Ishikawa (cell line): ENCODE measurements around the gene FGF18.

Experiments
- CEBPB ChIP-seq: IDR thresholded peaks from 2 replicates; pipeline ENCODE4 v1.6.1; 2012
- CREB1 ChIP-seq: IDR thresholded peaks from 2 replicates; pipeline ENCODE4 v1.6.1; 2012; ENCODE audit warnings: low read depth
- EGR1 ChIP-seq: IDR thresholded peaks from 2 replicates; pipeline ENCODE4 v1.6.1; 2012
- EP300 ChIP-seq: IDR thresholded peaks from 2 replicates; pipeline ENCODE4 v1.6.1; 2012; ENCODE audit warnings: borderline replicate concordance
- FOXM1 ChIP-seq: IDR thresholded peaks from 2 replicates; pipeline ENCODE4 v1.6.1; 2012; ENCODE audit warnings: low read depth, borderline replicate concordance
- RAD21 ChIP-seq: IDR thresholded peaks from 2 replicates; pipeline ENCODE4 v1.6.1; 2012; ENCODE audit warnings: low read depth
- REST ChIP-seq: IDR thresholded peaks from 2 replicates; pipeline ENCODE4 v1.6.1; 2012; ENCODE audit warnings: low read depth, mild to moderate bottlenecking
- TAF1 ChIP-seq: IDR thresholded peaks from 2 replicates; pipeline ENCODE4 v1.6.1; 2012; ENCODE audit warnings: low read depth, mild to moderate bottlenecking
- TCF12 ChIP-seq: IDR thresholded peaks from 2 replicates; pipeline ENCODE4 v1.6.1; 2012; ENCODE audit warnings: low read depth
- TEAD4 ChIP-seq: IDR thresholded peaks from 2 replicates; pipeline ENCODE4 v1.6.1; 2012
- USF1 ChIP-seq: IDR thresholded peaks from 2 replicates; pipeline ENCODE4 v1.6.1; 2012
- YY1 ChIP-seq: IDR thresholded peaks from 2 replicates; pipeline ENCODE4 v1.6.1; 2012; ENCODE audit warnings: low read depth

- TF ChIP-seq USF1 (no peak), REST (no peak), EP300 (0 out of 2 replicates have a peak, but pooled peaks have one; percentile 29), CREB1 (no peak), CEBPB (no peak), TEAD4 (0 out of 2 replicates have a peak, but pooled peaks have one; percentile 5), FOXM1 (no peak), YY1 (no peak), TAF1 (no peak), RAD21 (no peak), EGR1 (no peak), TCF12 (0 out of 2 replicates have a peak, but pooled peaks have one; percentile 19)
Measured at GRCh38 chr5:171427318-171428167, 8.1 kb downstream of the FGF18 start.
